Measurements from ENCODE around the gene KCNG3. TPM values are rescaled to one million over a fixed set of nuclear protein-coding genes. Genes with fewer than 3 reads are reported as not detected.

Gene KCNG3
- total RNA-seq, 1 donor from 2014 or later = 0.49 TPM

GRCh38 chr2:42392191-42392590 is 101.6 kb downstream of the KCNG3 start:
- H3K9me3 Mint-ChIP-seq (ENCODE audit: unreplicated experiment) = no peaks in the 10 kb centered on the region
- H3K27ac Mint-ChIP-seq (ENCODE audit: unreplicated experiment) = no peak overlapping the region
- H3K36me3 Mint-ChIP-seq (ENCODE audit: unreplicated experiment) = no peaks in the 10 kb centered on the region
- no peaks in the 10 kb centered on the region for H3K4me1 Mint-ChIP-seq (ENCODE audit: low read depth, unreplicated experiment)
- no peak for TF ChIP-seq CTCF (IDR thresholded peaks at IDR 0.05; ENCODE audit: partially characterized antibody, unreplicated experiment)
- H3K4me3 Mint-ChIP-seq (ENCODE audit: unreplicated experiment) = no peak overlapping the region
- no peak for DNase-seq
- H3K27me3 Mint-ChIP-seq (ENCODE audit: unreplicated experiment) = no peaks in the 10 kb centered on the region

Other genes starting within 250 kb of the KCNG3 start
- 98.8 TPM for gene COX7A2L, start 132.8 kb downstream of the KCNG3 start, total RNA-seq (ENCODE audit: unreplicated experiment)
- gene MTA3, start 74.7 kb upstream of the KCNG3 start, total RNA-seq (ENCODE audit: unreplicated experiment) = 64.1 TPM